Stimulated activated CD4-positive, alpha-beta T cell treated with anti-CD3 and anti-CD28 coated beads, TNF-alpha, amount 100 ng/mL, for 1 hour (primary cell): ENCODE data around the gene SEMA4D.
A peak's percentile ranks its signal among the peaks of the same experiment; 100 is the strongest.

ENCODE experiments used
- DNase-seq, 3 donors: peaks; one replicate each; pipeline ENCODE4 v3.0.0-alpha.2; 2020; ENCODE audit warnings: low read depth in 3 of 3, low spot score in 1 of 3

The SEMA4D gene

GRCh38 chr9:89417832-89418473, 80.0 kb downstream of the SEMA4D start:
- no peak for DNase-seq

GRCh38 chr9:89414670-89415324, 83.1 kb downstream of the SEMA4D start:
- no peak for DNase-seq

GRCh38 chr9:89413963-89414638, 83.8 kb downstream of the SEMA4D start:
- DNase-seq, result no peak

GRCh38 chr9:89412951-89413350, 85.0 kb downstream of the SEMA4D start:
- DNase-seq, result no peak

GRCh38 chr9:89412541-89412940, 85.4 kb downstream of the SEMA4D start:
- no peak for DNase-seq

- no peak for DNase-seq
Measured at GRCh38 chr9:89411759-89412158, 86.2 kb downstream of the SEMA4D start.

- DNase-seq, result no peak
Measured at GRCh38 chr9:89410641-89411350, 87.1 kb downstream of the SEMA4D start.

GRCh38 chr9:89410022-89410421, 87.9 kb downstream of the SEMA4D start:
- DNase-seq, result no peak

GRCh38 chr9:89409466-89409865, 88.4 kb downstream of the SEMA4D start:
- DNase-seq, result no peak

- DNase-seq, result peak in 2 of 3 donors; percentile 47 to 50
Measured at GRCh38 chr9:89408628-89409101, 89.2 kb downstream of the SEMA4D start.

- DNase-seq, result no peak
Measured at GRCh38 chr9:89407070-89407469, 90.8 kb downstream of the SEMA4D start.

GRCh38 chr9:89405826-89406225, 92.1 kb downstream of the SEMA4D start:
- no peak for DNase-seq

- DNase-seq, result no peak
Measured at GRCh38 chr9:89404074-89404473, 93.8 kb downstream of the SEMA4D start.

GRCh38 chr9:89402695-89403427, 95.1 kb downstream of the SEMA4D start:
- DNase-seq, result no peak

GRCh38 chr9:89400403-89401116, 97.4 kb downstream of the SEMA4D start:
- DNase-seq, result no peak

GRCh38 chr9:89398621-89399020, 99.3 kb downstream of the SEMA4D start:
- no peak for DNase-seq

- no peak for DNase-seq
Measured at GRCh38 chr9:89397471-89397870, 100.4 kb downstream of the SEMA4D start.

- DNase-seq, result no peak
Measured at GRCh38 chr9:89395931-89396710, 101.8 kb downstream of the SEMA4D start.

GRCh38 chr9:89394412-89394811, 103.5 kb downstream of the SEMA4D start:
- DNase-seq, result no peak

- DNase-seq, result no peak
Measured at GRCh38 chr9:89391585-89391984, 106.3 kb downstream of the SEMA4D start.
